B cell (primary cell): ENCODE measurements around the gene ARHGAP23. TPM values are rescaled to one million over a fixed set of nuclear protein-coding genes. Genes with fewer than 3 reads are reported as not detected.
"Not testable (repeated sequence)": the region's sequence is repeated elsewhere in the genome, so short reads cannot be mapped to it uniquely, and the experiment has no call there.

ENCODE experiments used
- ATAC-seq: fragments of 200-7000 bp; cut with Tn5 transposase; one replicate; pipeline ENCODE4 v1.10.0; 2021; ENCODE audit warnings: low read depth, mild to moderate bottlenecking, moderate number of reproducible peaks, moderate library complexity
- CTCF ChIA-PET: fragments of 350-600 bp; sonication (Branson Sonifier 250); formaldehyde crosslinking; loops from one replicate; lab custom pipeline; 2021; ENCODE audit warnings: antibody characterized with exemption, inconsistent platforms; lab: Charles Lee
- POLR2A ChIA-PET: fragments of 350-600 bp; sonication (Branson Sonifier 250); formaldehyde crosslinking; loops from one replicate; lab custom pipeline; 2021; ENCODE audit warnings: antibody characterized with exemption; lab: Charles Lee
- DNase-seq: peaks from one replicate; pipeline ENCODE4 v3.0.0; 2013
- H2AFZ ChIP-seq: 2 replicates; pipeline ENCODE4 v1.6.1; 2012; ENCODE audit warnings: mild to moderate bottlenecking, low read depth, low read length; ENCODE audit not compliant: insufficient read depth, poor library complexity, severe bottlenecking
- H3K27ac ChIP-seq, 2 donors: 1 replicate in 1 of 2; 2 replicates in 1 of 2; pipeline ENCODE4 v1.5.1; 2012 to 2013; ENCODE audit warnings: low read length in 2 of 2, mild to moderate bottlenecking in 2 of 2, moderate library complexity in 1 of 2
- H3K27me3 ChIP-seq, 4 experiments: fragments of 200-600 bp in 1 of 4; sonication (generic) in 1 of 4; replicated peaks in 1 of 4; 1 replicate in 2 of 4; 2 replicates in 2 of 4; pipeline versions ENCODE4 v1.6.1 to v1.7.0; 2013 to 2016; ENCODE audit warnings: low read length in 3 of 4, mild to moderate bottlenecking in 2 of 4, mixed read lengths in 1 of 4, moderate library complexity in 1 of 4; ENCODE audit not compliant: insufficient read depth in 4 of 4, control insufficient read depth in 3 of 4; ENCODE audit errors: control extremely low read depth in 1 of 4
- H3K36me3 ChIP-seq, 2 experiments: replicated peaks in 1 of 2; 1 replicate in 1 of 2; 2 replicates in 1 of 2; pipeline versions ENCODE4 v1.6.1 to v1.7.1; 2013; ENCODE audit warnings: low read length in 1 of 2; ENCODE audit not compliant: insufficient read depth in 2 of 2, control insufficient read depth in 1 of 2; ENCODE audit errors: control extremely low read depth in 1 of 2, extremely low read depth in 1 of 2
- H3K4me1 ChIP-seq, 2 donors: fragments of 200-600 bp in 1 of 2; sonication (generic) in 1 of 2; 1 replicate in 1 of 2; 2 replicates in 1 of 2; pipeline versions ENCODE4 v1.5.1 to v1.6.1; 2013 to 2017; ENCODE audit warnings: low read length in 2 of 2; ENCODE audit not compliant: control insufficient read depth in 2 of 2, insufficient read depth in 2 of 2
- H3K4me2 ChIP-seq: replicated peaks from 2 replicates; pipeline ENCODE3; 2012; ENCODE audit warnings: mild to moderate bottlenecking, low read depth, low read length; ENCODE audit not compliant: poor library complexity, severe bottlenecking
- H3K4me3 ChIP-seq, 5 experiments: fragments of 200-600 bp in 1 of 5; sonication (generic) in 1 of 5; 1 replicate in 3 of 5; 2 replicates in 2 of 5; pipeline versions ENCODE4 v1.5.1 to v1.7.0; 2011 to 2016; ENCODE audit warnings: low read length in 4 of 5, mild to moderate bottlenecking in 4 of 5, low read depth in 2 of 5, control low read depth in 1 of 5, moderate library complexity in 1 of 5; ENCODE audit not compliant: insufficient read depth in 1 of 5; ENCODE audit errors: control extremely low read depth in 1 of 5, extremely low read depth in 1 of 5
- H3K79me2 ChIP-seq: fragments of 200-600 bp; sonication (generic); one replicate; pipeline ENCODE4 v1.6.0; 2016; ENCODE audit warnings: low read length; ENCODE audit not compliant: control insufficient read depth, insufficient read depth
- H3K9ac ChIP-seq: fragments of 200-600 bp; sonication (generic); 2 replicates; pipeline ENCODE4 v1.6.1; 2017; ENCODE audit warnings: mild to moderate bottlenecking, low read length, moderate library complexity
- H3K9me3 ChIP-seq, 3 donors: one replicate each; pipeline versions ENCODE4 v1.6.1 to v1.7.1; 2013; ENCODE audit warnings: low read length in 2 of 3; ENCODE audit not compliant: control insufficient read depth in 2 of 3, insufficient read depth in 1 of 3; ENCODE audit errors: control extremely low read depth in 1 of 3
- H4K20me1 ChIP-seq: 2 replicates; pipeline ENCODE4 v1.6.0; 2012; ENCODE audit warnings: mild to moderate bottlenecking, low read length; ENCODE audit not compliant: insufficient read depth, control insufficient read depth, poor library complexity, severe bottlenecking
- H3K27ac Mint-ChIP-seq: one replicate; pipeline ENCODE4 v1.8.0; 2021; ENCODE audit warnings: mixed read lengths
- H3K27me3 Mint-ChIP-seq: one replicate; pipeline ENCODE4 v1.8.0; 2021; ENCODE audit warnings: mixed read lengths
- H3K4me1 Mint-ChIP-seq: one replicate; pipeline ENCODE4 v1.8.0; 2021; ENCODE audit warnings: mixed read lengths
- H3K4me3 Mint-ChIP-seq: one replicate; pipeline ENCODE4 v1.8.0; 2021; ENCODE audit warnings: mixed read lengths
- H3K9me3 Mint-ChIP-seq: one replicate; pipeline ENCODE4 v1.8.0; 2022; ENCODE audit warnings: mixed read lengths; ENCODE audit not compliant: insufficient read depth
- WGBS: methylation state at CpG from one replicate; pipeline ENCODE4 v1.1.5; 2013; ENCODE audit warnings: missing lambda C conversion rate; ENCODE audit not compliant: insufficient coverage; 5-methylcytosine and 5-hydroxymethylcytosine counted together
- intact Hi-C: fragments of 100-400 bp; cut with micrococcal nuclease; formaldehyde crosslinking; loops from one replicate; pipeline ENCODE4 v1.10.0; 2022
- polyA plus RNA-seq: library from polyadenylated mRNA; depleted of rRNA; stranded (reverse); fragments of >200 nt; gene quantifications from 2 replicates; pipeline ENCODE4 v1.2.3, GENCODE V29; 2012
- total RNA-seq, 2 donors: library from RNA; stranded (reverse); fragments of 120-200 nt in 1 of 2; gene quantifications; 1 replicate in 1 of 2; 2 replicates in 1 of 2; pipeline versions ENCODE4 v1.2.3 to v1.2.4, GENCODE V29; 2013 to 2022

The ARHGAP23 gene
- total and polyA plus RNA-seq, 2 donors (not counting 1 experiment from before 2014, with no cell fraction given) = 0.07 to 0.12 TPM

DNA sequence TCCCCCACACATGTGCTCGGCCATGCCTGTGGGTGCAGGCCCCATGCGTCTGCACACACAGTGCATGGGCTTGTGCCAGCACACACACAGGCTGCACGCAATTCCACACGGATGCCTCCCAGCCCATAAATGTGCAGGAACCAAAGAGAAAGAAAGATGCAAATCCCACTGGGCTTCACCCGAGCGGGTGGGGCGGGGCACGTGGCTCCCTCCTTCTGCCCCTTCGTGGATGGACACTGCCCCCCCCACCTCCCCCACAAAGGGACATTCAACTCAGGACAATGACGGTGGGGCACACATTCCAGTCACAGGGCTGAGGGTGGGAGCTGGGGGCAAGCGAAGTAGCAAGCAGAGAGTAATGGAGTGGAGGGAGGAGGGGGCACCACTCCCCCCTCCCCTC, 102.6 kb downstream of the ARHGAP23 start:
- H3K36me3 ChIP-seq, H4K20me1 ChIP-seq, H3K4me1 Mint-ChIP-seq, H3K9ac ChIP-seq, H3K4me3 ChIP-seq, H3K27ac Mint-ChIP-seq, H3K4me1 ChIP-seq, H3K4me2 ChIP-seq, H2AFZ ChIP-seq, CTCF ChIA-PET, H3K9me3 ChIP-seq, H3K27me3 ChIP-seq, H3K27ac ChIP-seq, H3K4me3 Mint-ChIP-seq, intact Hi-C loops, H3K9me3 Mint-ChIP-seq, POLR2A ChIA-PET, DNase-seq, ATAC-seq, H3K79me2 ChIP-seq: not testable (repeated sequence)
- 90% methylated on average over 2 of the region's 11 CpGs for WGBS
- H3K27me3 Mint-ChIP-seq = peaks cover 33% of the 10 kb centered on the region

DNA sequence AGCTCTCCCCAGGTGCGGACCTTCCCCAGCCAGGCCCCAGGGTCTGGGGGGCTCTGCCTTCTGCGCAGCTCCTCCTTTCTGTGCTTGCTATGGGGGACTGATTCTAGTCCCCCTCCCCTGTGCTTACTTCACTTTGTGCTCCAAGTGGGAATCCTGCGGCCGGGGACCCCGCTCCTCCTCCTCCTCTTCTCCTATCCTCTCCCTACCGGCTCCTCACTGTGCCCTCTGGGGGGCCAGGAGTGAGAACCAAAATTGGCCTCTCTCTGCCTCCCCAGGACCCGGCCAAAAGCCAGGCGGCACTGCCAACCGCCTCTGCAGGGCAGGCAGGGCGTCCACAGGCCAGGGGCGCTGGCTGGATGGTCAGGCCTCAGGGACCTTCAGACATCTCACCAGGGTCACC, 103.5 kb downstream of the ARHGAP23 start:
- CTCF ChIA-PET, H3K4me1 Mint-ChIP-seq: not testable (repeated sequence)

More for the DNA sequence above, 103.5 kb downstream of the ARHGAP23 start:
- H3K4me2 ChIP-seq, H3K9ac ChIP-seq, intact Hi-C loops, H3K4me3 Mint-ChIP-seq, H3K4me3 ChIP-seq, DNase-seq, H2AFZ ChIP-seq, H3K9me3 ChIP-seq, ATAC-seq, H3K36me3 ChIP-seq, H3K27ac Mint-ChIP-seq, H3K27me3 ChIP-seq, H4K20me1 ChIP-seq, H3K79me2 ChIP-seq, POLR2A ChIA-PET, H3K27ac ChIP-seq, H3K4me1 ChIP-seq, H3K9me3 Mint-ChIP-seq: not testable (repeated sequence)
- 83% methylated on average over 8 of the region's 11 CpGs for WGBS
- H3K27me3 Mint-ChIP-seq = peaks cover 42% of the 10 kb centered on the region
